T-cell (primary cell): ENCODE results near the gene UNCX. TPM values are rescaled to one million over a fixed set of nuclear protein-coding genes. Genes with fewer than 3 reads are reported as not detected.

Experiments
- ATAC-seq, 4 experiments: fragments of 200-7000 bp in 3 of 4; fragments of 150-1000 bp in 1 of 4; cut with Tn5 transposase; replicated peaks in 1 of 4; 1 replicate in 3 of 4; 2 replicates in 1 of 4; pipeline ENCODE4 v1.10.0; 2021; ENCODE audit warnings: moderate library complexity in 3 of 4, mild to moderate bottlenecking in 2 of 4, moderate number of reproducible peaks in 1 of 4
- CTCF ChIA-PET, 2 donors: fragments of 300-600 bp; sonication (Branson Sonifier 250); formaldehyde crosslinking; loops; one replicate each; lab custom pipeline; 2022; ENCODE audit warnings: antibody characterized with exemption in 2 of 2; lab: Charles Lee
- POLR2A ChIA-PET, 2 donors: fragments of 300-600 bp; sonication (Branson Sonifier 250); formaldehyde crosslinking; loops; one replicate each; lab custom pipeline; 2022; ENCODE audit warnings: antibody characterized with exemption in 2 of 2; lab: Charles Lee
- DNase-seq, 35 experiments: peaks; one replicate each; pipeline versions ENCODE4 v3.0.0 to v3.0.0-alpha.2; 2013 to 2023
- H3K27ac ChIP-seq: one replicate; pipeline ENCODE4 v1.5.1; 2013; ENCODE audit warnings: low read length
- H3K27me3 ChIP-seq, 2 experiments: replicated peaks in 1 of 2; 1 replicate in 1 of 2; 2 replicates in 1 of 2; pipeline versions ENCODE4 v1.6.1 to v1.7.0; 2013; ENCODE audit warnings: low read length in 1 of 2, mixed read lengths in 1 of 2; ENCODE audit not compliant: control insufficient read depth in 2 of 2, insufficient read depth in 2 of 2; ENCODE audit errors: extremely low read depth in 1 of 2
- H3K36me3 ChIP-seq, 2 donors: 1 replicate in 1 of 2; 2 replicates in 1 of 2; pipeline versions ENCODE4 v1.6.1 to v1.7.0; 2013; ENCODE audit warnings: low read length in 1 of 2; ENCODE audit not compliant: control insufficient read depth in 2 of 2, insufficient read depth in 1 of 2; ENCODE audit errors: extremely low read depth in 1 of 2
- H3K4me1 ChIP-seq, 2 experiments: 1 replicate in 1 of 2; 2 replicates in 1 of 2; pipeline versions ENCODE4 v1.6.1 to v1.7.0; 2013; ENCODE audit warnings: low read length in 2 of 2, mixed read lengths in 1 of 2; ENCODE audit not compliant: insufficient read depth in 2 of 2, control insufficient read depth in 1 of 2; ENCODE audit errors: extremely low read depth in 1 of 2
- H3K4me3 ChIP-seq, 2 donors: 1 replicate in 1 of 2; 2 replicates in 1 of 2; pipeline versions ENCODE4 v1.5.1 to v1.7.0; 2013; ENCODE audit warnings: mild to moderate bottlenecking in 2 of 2, low read length in 1 of 2, moderate library complexity in 1 of 2; ENCODE audit not compliant: control insufficient read depth in 1 of 2; ENCODE audit errors: extremely low read depth in 1 of 2
- H3K9me3 ChIP-seq: 2 replicates; pipeline ENCODE4 v1.7.0; 2013
- H3K27ac Mint-ChIP-seq, 2 donors: one replicate each; pipeline ENCODE4 v1.8.0; 2020 to 2021; ENCODE audit warnings: mild to moderate bottlenecking in 2 of 2, mixed read lengths in 2 of 2
- H3K27me3 Mint-ChIP-seq, 2 donors: one replicate each; pipeline ENCODE4 v1.8.0; 2021 to 2022; ENCODE audit warnings: mixed read lengths in 2 of 2
- H3K36me3 Mint-ChIP-seq: one replicate; pipeline ENCODE4 v1.8.0; 2021; ENCODE audit warnings: mixed read lengths
- H3K4me1 Mint-ChIP-seq, 3 donors: one replicate each; pipeline ENCODE4 v1.8.0; 2020 to 2022; ENCODE audit warnings: mixed read lengths in 3 of 3, mild to moderate bottlenecking in 1 of 3
- H3K4me3 Mint-ChIP-seq, 3 donors: one replicate each; pipeline ENCODE4 v1.8.0; 2020 to 2022; ENCODE audit warnings: mild to moderate bottlenecking in 3 of 3, mixed read lengths in 3 of 3, moderate library complexity in 3 of 3
- H3K9me3 Mint-ChIP-seq, 3 donors: one replicate each; pipeline ENCODE4 v1.8.0; 2020 to 2022; ENCODE audit warnings: mixed read lengths in 3 of 3
- WGBS: methylation state at CpG from one replicate; pipeline ENCODE4 v1.1.5; 2013; ENCODE audit warnings: missing lambda C conversion rate; ENCODE audit not compliant: insufficient coverage; 5-methylcytosine and 5-hydroxymethylcytosine counted together
- total RNA-seq, 35 experiments: library from RNA in 6 of 35; stranded (reverse) in 6 of 35; fragments of 120-200 nt in 1 of 35; gene quantifications; one replicate each; pipeline versions ENCODE4 v1.2.1 to v1.2.4 and lab custom pipeline; 2013 to 2026

Gene UNCX
- total RNA-seq, 5 donors from 2014 or later (not counting 1 experiment from before 2014, with no cell fraction given) = not detected

- Histone ChIP-seq H3K36me3 (no peaks in the 10 kb centered on the region), H3K4me3 (no peak overlapping the region), H3K27ac (no peak overlapping the region), H3K27me3 (peaks cover 17 to 82% of the 10 kb centered on the region in 2 experiments), H3K9me3 (no peaks in the 10 kb centered on the region), H3K4me1 (peaks cover 0 to 14% of the 10 kb centered on the region in 2 experiments)
- Mint-ChIP-seq H3K36me3 (no peaks in the 10 kb centered on the region), H3K27ac (no peak overlapping the region), H3K4me3 (no peak overlapping the region), H3K9me3 (no peaks in the 10 kb centered on the region), H3K4me1 (peaks cover 5 to 14% (median 6%) of the 10 kb centered on the region in 3 donors), H3K27me3 (peaks cover 50 to 76% of the 10 kb centered on the region in 2 donors)
- POLR2A ChIA-PET = interaction anchor here in 1 of 2 donors (0.6 kb wide), 1 partner anchor 178 kb away, joined by 3 read pairs; no protein-coding TSS in a partner anchor
- CTCF ChIA-PET = interaction anchor here (1.4 to 2.1 kb wide), 2 partner anchors 206 to 248 kb away, joined by 3 to 5 read pairs; no protein-coding TSS in a partner anchor
- no peak for ATAC-seq
- DNase-seq = no peak
- 31% methylated on average over 6 of the region's 23 CpGs for WGBS
These were observed 6.3 kb upstream of the UNCX start for GRCh38 chr7:1226186-1226901.

- DNase-seq = no peak
- 50% methylated on average over 13 of the region's 25 CpGs for WGBS
- H3K9me3 Mint-ChIP-seq = no peaks in the 10 kb centered on the region
- H3K4me1 Mint-ChIP-seq = peaks cover 14 to 22% (median 14%) of the 10 kb centered on the region in 3 donors
- CTCF ChIA-PET = interaction anchor here in 1 of 2 donors (0.6 kb wide), 1 partner anchor 64 kb away, joined by 4 read pairs; no protein-coding TSS in a partner anchor
- no peaks in the 10 kb centered on the region for H3K36me3 ChIP-seq
- peaks cover 0 to 22% of the 10 kb centered on the region in 2 experiments for H3K4me1 ChIP-seq
- POLR2A ChIA-PET = interaction anchor here in 1 of 2 donors (0.6 kb wide), 1 partner anchor 177 kb away, joined by 3 read pairs; no protein-coding TSS in a partner anchor
- no peak overlapping the region for H3K27ac ChIP-seq
- no peak overlapping the region for H3K27ac Mint-ChIP-seq
- peaks cover 50 to 76% of the 10 kb centered on the region in 2 donors for H3K27me3 Mint-ChIP-seq
- no peak overlapping the region for H3K4me3 ChIP-seq
- H3K27me3 ChIP-seq = peaks cover 22 to 83% of the 10 kb centered on the region in 2 experiments
- H3K9me3 ChIP-seq = no peaks in the 10 kb centered on the region
- H3K36me3 Mint-ChIP-seq = no peaks in the 10 kb centered on the region
- no peak for ATAC-seq
- no peak overlapping the region for H3K4me3 Mint-ChIP-seq
These were observed 5.4 kb upstream of the UNCX start for GRCh38 chr7:1227071-1227804.

GRCh38 chr7:1227814-1228544 lies 4.7 kb upstream of the UNCX start:
- peak overlapping the region in 1 of 2 donors; percentile 52 for H3K27ac Mint-ChIP-seq
- Histone ChIP-seq H3K4me3 (no peak overlapping the region), H3K9me3 (no peaks in the 10 kb centered on the region), H3K27me3 (peaks cover 22 to 78% of the 10 kb centered on the region in 2 experiments), H3K36me3 (no peaks in the 10 kb centered on the region), H3K4me1 (peaks cover 0 to 22% of the 10 kb centered on the region in 2 experiments), H3K27ac (no peak overlapping the region)
- peaks cover 15 to 23% (median 16%) of the 10 kb centered on the region in 3 donors for H3K4me1 Mint-ChIP-seq
- H3K4me3 Mint-ChIP-seq = no peak overlapping the region
- ATAC-seq = no peak
- WGBS = under 1% methylated on average over 8 of the region's 13 CpGs
- no peak for DNase-seq
- ChIA-PET CTCF (interaction anchor here (0.6 to 0.7 kb wide), 2 partner anchors 12 to 63 kb away, joined by 3 to 4 read pairs; no protein-coding TSS in a partner anchor), POLR2A (no interaction called here)
- no peaks in the 10 kb centered on the region for H3K9me3 Mint-ChIP-seq
- H3K27me3 Mint-ChIP-seq = peaks cover 49 to 73% of the 10 kb centered on the region in 2 donors
- no peaks in the 10 kb centered on the region for H3K36me3 Mint-ChIP-seq

- Mint-ChIP-seq H3K4me3 (no peak overlapping the region), H3K27me3 (peaks cover 43 to 70% of the 10 kb centered on the region in 2 donors), H3K36me3 (no peaks in the 10 kb centered on the region), H3K27ac (peak overlapping the region in 1 of 2 donors; percentile 52), H3K9me3 (no peaks in the 10 kb centered on the region), H3K4me1 (peaks cover 15 to 23% (median 16%) of the 10 kb centered on the region in 3 donors)
- ATAC-seq (no peak), DNase-seq (no peak)
- peaks cover 0 to 25% of the 10 kb centered on the region in 2 experiments for H3K4me1 ChIP-seq
- H3K4me3 ChIP-seq = no peak overlapping the region
- POLR2A ChIA-PET = no interaction called here
- peaks cover 22 to 75% of the 10 kb centered on the region in 2 experiments for H3K27me3 ChIP-seq
- no peaks in the 10 kb centered on the region for H3K9me3 ChIP-seq
- no peak overlapping the region for H3K27ac ChIP-seq
- 20% methylated on average over 2 of the region's 17 CpGs for WGBS
- no peaks in the 10 kb centered on the region for H3K36me3 ChIP-seq
- CTCF ChIA-PET = interaction anchor here in 1 of 2 donors (0.7 kb wide), 1 partner anchor 11 kb away, joined by 3 read pairs; no protein-coding TSS in a partner anchor
These were observed 4.0 kb upstream of the UNCX start for GRCh38 chr7:1228545-1229201.

GRCh38 chr7:1229202-1229947 lies 3.3 kb upstream of the UNCX start:
- Histone ChIP-seq H3K4me3 (no peak overlapping the region), H3K4me1 (peaks cover 0 to 29% of the 10 kb centered on the region in 2 experiments), H3K27me3 (peaks cover 22 to 75% of the 10 kb centered on the region in 2 experiments), H3K9me3 (no peaks in the 10 kb centered on the region), H3K27ac (no peak overlapping the region), H3K36me3 (no peaks in the 10 kb centered on the region)
- Mint-ChIP-seq H3K9me3 (no peaks in the 10 kb centered on the region), H3K36me3 (no peaks in the 10 kb centered on the region), H3K4me1 (peaks cover 17 to 26% (median 18%) of the 10 kb centered on the region in 3 donors), H3K27me3 (peaks cover 45 to 70% of the 10 kb centered on the region in 2 donors), H3K4me3 (no peak overlapping the region), H3K27ac (no peak overlapping the region)
- no peak for ATAC-seq
- CTCF ChIA-PET = no interaction called here
- 13% methylated on average over 48 of the region's 64 CpGs for whole genome bisulfite sequencing
- POLR2A ChIA-PET = no interaction called here
- no peak for DNase-seq
